Fibroblast of skin of scalp (primary cell): ENCODE data around the gene OR10D3.
A peak's percentile ranks its signal among the peaks of the same experiment; 100 is the strongest.
"Not testable (repeated sequence)": the region's sequence is repeated elsewhere in the genome, so short reads cannot be mapped to it uniquely, and the experiment has no call there.

Experiments used
- DNase-seq: peaks from one replicate; pipeline ENCODE4 v3.0.0-alpha.2; 2013

OR10D3 gene

DNA sequence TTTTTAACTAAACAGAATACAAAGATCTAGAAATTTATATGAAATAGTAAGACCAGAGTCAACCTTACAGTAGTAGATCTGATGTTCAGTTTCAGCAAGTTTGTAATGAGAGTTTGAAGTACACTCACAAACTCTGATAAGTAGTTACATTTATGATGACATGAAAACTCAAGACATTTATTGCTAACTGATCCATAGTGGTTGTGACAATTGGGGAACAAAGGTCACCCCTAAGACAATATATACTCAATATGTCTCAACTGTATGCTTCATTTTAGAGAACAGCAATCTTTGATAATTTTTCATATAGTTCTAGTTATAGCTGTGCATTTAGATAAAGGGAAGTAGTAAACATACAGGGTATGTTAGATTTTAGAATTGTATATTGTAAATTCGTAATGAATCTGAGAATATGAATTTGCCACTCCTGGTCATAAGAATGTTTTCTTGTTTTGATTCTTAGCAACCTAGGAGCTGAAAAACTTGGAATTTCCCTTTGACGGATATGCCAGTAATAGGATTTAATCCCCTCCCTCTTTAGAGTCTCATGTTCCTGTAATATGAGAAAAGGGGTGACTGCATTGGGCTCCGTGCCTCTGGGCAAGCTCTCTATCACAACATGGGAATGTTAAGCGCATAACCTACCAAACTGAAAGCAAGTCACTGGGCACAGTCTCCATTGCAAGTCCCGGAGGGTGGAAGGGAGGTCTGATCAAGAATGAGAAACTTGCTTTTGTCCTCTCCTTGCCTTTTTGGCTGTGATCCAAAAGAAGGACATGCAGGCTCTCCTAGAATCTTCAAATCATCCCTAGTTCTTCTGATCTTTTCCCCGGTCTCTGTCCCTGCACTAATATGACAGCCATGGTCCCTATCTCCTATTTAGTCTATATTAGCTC lies 11.4 kb downstream of the OR10D3 start:
- no peak for DNase-seq

DNA sequence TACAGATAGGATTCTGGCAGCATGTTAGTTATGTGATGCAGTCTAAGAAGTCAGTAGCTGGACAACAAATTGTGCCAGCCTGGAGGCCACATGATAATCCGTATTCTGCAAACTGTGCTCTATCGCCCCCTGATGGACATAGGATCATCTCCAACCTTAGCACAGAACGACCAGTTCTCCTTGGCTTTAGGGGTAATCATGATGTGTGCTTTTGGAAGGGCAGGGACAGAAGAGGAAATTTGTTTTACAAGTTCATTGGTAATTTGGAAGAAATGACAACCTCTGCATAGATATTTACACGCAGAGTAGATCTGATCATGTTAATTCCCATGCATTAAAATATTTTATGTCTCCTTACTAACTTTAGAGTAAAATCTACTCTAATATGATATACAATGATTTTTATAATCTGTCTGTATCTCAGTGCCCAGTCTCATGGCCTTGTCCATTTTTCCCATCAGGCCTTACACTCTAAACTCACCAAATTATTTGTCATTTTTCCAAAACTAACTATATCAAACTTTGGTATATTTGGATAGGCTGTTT lies 12.1 kb downstream of the OR10D3 start:
- DNase-seq: peak; percentile 65

DNA sequence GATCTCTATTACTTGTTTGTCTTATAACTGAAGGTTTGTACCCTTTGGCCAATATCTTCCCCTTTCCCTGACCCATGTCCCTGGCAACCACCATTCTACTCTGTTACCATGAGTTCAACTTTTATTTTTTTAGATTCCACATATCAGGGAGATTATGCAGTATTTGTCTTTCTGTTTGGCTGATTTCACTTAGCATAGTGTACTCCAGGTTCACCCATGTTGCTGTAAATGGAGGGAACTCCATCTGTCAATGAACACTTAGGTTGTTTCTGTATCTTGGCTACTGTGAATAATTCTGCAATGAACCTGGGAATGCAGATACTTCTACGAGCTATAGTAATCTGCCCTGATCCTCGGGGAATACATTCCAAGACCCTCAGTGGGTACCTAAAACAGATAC lies 14.9 kb downstream of the OR10D3 start:
- no peak for DNase-seq

DNA sequence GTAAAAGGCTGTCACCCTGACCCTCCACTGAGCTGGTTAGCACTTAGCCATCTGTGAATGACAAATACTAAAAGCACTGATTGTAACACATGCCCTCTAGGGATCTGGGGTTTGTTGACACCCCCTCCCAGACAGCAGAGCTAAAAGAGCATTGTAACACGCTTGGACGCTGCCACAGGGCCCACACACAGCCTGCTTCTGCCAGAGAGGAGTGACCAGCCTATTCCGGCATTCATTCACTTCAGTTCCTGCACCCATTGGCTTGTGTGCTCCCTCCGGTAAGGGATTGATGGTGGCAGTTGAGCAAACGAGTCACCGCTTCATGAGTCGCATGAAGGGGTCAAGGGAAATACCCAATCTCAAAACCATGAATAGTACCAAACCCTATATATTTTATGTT lies 15.8 kb downstream of the OR10D3 start:
- no peak for DNase-seq

DNA sequence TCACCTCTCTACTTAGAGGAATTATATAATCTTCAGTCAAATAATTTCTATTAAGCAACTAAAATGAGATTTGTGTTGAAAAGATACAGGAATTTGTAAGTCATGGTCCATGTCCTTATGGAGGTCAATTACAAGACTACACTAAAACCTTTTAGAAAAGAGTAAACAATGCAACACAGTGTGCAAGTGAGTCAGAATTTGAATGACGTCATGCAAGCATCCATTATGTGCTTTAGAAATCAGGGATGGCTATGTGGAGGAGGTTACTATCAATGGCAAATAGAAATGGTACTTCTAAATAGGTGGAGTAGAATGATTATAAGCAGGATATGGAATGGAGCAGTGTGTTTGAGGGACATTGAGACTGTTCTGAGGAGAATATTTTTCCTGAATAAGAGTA lies 16.6 kb downstream of the OR10D3 start:
- no peak for DNase-seq

DNA sequence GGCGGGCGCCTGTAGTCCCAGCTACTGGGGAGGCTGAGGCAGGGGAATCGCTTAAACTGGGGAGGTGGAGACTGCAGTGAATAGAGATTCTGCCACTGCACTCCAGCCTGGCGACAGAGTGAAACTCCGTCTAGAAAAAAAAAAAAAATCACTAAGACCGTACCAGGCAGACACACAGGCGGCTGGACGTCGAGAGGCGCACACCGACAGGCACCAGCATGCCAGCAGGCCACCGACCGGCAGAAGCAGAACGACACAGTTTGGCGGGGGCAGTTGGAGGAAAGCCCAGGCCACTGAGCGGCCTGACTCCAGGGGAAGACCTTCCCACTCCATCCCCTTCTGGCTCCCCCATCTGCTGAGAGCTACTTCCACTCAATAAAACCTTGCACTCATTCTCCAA lies 17.5 kb downstream of the OR10D3 start:
- DNase-seq: no peak

DNA sequence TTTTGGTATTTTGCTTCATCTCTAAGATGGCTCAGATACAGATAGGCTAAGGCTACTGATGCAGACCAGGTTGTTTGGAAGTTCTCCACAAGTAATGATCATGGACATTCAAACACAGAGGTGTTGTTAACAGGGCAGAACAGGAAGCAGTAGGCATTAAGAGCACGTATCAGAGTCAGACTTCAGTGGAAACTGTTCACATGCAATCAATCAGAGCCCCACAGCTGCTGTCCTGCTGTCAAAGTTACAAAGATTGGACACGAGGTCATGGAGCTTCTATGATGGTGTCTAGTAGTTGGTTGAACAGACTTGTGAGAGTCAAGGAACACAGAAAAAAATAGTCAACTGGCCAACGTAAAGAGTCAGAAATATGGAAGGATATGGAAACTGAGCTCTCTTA lies 19.8 kb downstream of the OR10D3 start:
- DNase-seq: no peak

DNA sequence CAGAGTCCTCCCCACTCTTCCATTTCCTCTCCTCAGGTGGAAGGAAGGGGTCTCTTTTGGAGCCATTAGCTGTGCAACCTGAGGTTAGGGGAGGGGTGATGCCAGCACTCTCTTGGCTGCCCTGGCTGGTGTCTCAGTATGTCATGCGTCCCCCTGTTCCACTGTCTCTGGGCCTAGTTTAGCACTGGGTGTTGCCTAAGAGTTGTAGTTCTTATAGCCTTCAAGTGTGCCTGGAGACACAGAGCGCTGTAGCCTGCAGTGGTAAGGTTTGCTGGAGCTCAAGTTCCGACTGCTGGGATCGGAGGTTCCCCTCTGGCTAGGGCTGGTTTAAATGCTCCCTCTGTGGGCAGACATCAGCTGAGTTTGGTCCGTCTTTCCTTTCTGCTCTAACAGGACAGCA lies 20.9 kb downstream of the OR10D3 start:
- DNase-seq: no peak

DNA sequence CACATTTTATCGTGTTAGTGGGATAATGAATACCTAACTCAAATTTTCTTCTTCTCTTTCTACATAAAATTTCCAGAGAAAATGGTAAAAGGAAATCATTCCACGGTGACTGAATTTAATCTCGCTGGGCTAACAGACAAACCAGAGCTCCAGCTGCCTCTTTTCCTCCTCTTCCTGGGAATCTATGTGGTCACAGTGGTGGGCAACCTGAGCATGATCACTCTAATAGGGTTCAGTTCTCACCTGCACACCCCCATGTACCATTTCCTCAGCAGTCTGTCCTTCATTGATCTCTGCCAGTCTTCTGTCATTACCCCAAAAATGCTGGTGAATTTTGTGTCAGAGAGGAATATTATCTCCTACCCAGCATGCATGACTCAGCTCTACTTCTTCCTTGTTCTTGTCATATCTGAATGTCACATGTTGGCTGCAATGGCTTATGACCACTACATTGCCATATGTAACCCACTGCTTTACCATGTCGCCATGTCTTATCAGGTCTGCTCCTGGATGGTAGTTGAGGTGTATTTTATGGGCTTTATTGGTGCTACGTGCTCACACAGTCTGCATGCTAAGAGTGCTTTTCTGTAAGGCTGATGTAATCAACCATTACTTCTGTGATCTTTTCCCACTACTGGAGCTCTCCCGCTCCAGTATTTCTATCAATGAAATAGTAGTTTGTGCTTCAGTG lies 24.1 kb downstream of the OR10D3 start:
- DNase-seq: no peak

DNA sequence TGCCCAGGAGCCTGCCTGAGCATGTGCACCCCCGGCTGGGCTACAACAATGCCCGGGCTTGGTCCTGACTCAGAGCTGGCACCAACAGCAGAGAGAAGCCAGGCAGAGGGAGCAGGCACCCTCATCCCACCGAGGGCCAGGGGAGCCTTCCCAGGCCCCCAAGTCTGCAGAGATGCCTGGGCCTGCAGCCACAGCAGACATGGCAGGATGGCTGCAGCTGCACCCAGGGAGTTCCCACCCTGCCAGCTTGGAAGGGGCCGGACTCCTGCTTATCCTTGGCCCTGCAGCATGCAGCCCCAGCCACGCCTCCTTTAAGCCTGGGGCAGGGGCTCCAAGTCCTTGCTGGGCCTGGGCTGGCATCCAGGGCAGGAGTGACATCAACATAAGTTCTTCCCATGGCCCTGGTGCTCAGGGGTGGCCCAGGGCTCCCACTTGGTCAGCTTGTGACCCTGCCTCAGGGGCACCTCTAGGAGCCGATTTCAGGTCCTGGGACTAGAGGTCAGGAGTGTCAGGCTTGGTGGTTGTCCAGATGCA lies 26.7 kb downstream of the OR10D3 start:
- DNase-seq: no peak

DNA sequence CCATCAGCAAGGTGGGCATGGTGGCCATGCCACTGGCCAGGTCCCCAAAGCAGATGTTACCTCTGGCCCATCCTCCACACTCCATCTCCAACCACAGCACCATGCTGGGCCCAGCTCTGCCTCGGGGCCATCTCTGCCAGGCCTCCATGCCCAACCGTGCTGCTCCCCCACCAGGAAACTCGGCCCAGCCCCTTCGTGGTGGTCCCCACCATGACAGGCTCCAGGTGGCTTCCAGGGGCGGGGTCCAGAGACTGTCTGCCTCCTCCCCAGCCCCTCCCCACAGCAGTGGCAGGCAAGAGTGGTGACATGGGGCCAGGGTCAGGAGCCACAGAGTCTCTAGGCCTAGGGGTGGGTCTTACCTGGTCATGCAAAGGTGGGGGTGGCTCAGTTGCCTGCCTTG lies 27.3 kb downstream of the OR10D3 start:
- no peak for DNase-seq

DNA sequence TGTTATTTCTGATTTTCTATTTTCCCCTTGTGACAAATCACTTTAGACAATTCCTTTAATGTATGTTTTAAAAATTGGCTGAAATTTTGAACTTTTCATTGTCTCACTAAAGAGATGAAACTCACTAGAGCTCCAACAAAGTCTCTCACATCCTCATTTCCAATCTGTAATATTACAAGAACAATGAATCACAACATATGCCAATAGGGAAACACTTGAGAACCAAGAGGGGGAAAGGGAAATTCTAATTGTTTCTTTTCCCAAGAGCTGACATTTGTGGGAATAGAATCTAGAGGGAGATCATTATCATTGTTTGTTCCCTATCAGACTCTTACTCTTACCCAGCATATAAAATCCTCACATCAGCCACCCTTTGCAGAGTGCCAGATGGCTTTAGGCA lies 28.2 kb downstream of the OR10D3 start:
- DNase-seq: no peak

DNA sequence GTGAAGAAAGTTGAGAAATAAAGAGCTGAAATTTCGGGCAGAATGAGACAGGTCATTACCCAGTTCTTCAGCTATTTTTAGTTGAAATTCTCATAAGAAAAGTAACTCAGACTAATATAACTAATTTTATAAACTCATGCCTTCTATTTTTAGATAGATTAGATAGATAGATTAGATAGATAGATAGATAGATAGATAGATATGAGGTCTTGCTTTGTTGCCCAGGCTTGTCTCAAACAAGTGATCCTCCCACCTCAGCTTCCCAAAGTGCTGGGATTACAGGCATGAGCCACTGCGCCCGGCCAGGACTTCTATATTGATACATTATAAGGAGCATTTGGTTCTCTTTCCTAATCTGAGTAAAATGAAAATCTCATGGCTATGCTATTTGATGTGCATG lies 30.9 kb downstream of the OR10D3 start:
- no peak for DNase-seq

DNA sequence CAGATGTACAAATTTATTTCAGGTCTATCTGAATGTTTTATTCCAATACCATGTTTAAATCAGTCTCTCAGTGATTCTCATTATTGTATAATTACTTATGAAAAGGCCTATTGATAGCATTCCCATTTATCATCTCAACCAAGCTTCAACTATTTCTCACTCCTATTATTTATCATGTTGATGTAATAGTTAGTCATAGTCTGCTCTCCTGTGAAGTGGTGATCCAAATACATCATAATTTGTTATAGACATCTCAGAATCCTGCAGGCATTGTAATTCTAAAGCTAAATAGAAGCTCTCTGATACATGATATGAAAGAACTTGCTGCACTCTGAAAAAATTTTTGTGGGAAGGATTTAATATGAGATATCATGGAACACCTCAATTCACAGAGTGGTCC lies 36.0 kb downstream of the OR10D3 start:
- DNase-seq: no peak

DNA sequence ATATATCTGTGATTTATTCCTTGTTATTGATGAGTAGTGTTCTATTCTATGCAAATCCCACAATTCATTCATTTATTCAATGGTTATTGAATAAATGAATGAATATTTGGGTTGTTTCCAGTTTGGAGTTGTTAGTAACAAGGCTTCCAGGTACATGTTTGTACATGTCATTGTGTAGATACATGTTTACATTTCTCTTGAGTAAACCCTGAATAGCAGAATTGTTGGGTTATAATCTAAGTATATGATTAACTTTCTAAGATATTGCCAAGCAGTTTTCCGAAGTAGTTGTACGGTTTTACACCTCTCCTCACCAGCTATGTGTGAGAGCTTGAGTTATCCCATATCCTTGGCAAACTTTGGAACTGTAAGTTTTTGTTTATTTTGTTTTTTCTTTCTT lies 39.3 kb downstream of the OR10D3 start:
- DNase-seq: no peak

DNA sequence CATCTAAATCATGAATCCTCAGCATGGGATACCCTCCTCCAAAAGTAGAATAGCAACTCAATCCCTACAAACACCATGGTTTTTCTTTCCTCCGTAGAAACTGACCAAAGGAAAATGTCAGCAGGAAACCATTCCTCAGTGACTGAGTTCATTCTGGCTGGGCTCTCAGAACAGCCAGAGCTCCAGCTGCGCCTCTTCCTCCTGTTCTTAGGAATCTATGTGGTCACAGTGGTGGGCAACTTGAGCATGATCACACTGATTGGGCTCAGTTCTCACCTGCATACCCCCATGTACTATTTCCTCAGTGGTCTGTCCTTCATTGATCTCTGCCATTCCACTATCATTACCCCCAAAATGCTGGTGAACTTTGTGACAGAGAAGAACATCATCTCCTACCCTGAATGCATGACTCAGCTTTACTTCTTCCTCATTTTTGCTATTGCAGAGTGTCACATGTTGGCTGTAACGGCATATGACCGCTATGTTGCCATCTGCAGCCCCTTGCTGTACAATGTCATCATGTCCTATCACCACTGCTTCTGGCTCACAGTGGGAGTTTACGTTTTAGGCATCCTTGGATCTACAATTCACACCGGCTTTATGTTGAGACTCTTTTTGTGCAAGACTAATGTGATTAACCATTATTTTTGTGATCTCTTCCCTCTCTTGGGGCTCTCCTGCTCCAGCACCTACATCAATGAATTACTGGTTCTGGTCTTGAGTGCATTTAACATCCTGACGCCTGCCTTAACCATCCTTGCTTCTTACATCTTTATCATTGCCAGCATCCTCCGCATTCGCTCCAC lies 41.7 kb downstream of the OR10D3 start:
- not testable (repeated sequence) for DNase-seq

DNA sequence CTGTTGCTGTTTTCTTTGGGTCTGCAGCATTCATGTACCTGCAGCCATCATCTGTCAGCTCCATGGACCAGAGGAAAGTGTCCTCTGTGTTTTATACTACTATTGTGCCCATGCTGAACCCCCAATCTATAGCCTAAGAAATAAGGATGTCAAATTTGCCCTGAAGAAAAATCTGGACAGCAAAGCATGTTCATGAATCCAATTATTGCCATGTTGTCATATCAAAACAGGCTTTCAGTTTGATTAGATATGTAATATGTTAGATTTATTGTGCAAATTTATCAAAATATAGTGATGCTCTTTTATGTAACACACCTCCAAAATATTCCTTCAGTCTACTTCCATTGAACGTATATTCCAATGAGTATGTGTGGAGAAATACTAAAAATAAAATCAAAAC lies 42.3 kb downstream of the OR10D3 start:
- no peak for DNase-seq

DNA sequence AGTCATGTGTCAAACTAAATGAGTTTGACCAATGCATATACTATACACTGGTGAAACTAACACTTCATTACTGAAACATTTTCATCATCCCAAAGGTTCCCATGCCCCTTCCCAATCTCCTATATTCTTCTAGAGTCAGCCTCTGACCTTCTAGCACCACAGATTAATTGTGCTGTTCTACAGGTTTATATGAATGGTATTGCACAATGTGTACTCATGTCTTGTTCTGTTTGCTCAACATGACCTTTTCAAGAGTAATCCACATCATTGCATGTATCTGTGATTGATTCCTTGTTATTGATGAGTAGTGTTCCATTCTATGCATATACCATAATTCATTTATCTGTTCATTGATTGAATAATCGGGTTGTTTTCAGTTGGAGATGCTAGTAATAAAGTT lies 50.2 kb downstream of the OR10D3 start:
- DNase-seq: no peak
